Cerebellar nuclear complex (tissue), 1 donor: ENCODE measurements around the gene FAM32A.
A peak's percentile ranks its signal among the peaks of the same experiment; 100 is the strongest.

ENCODE experiments used
- DNase-seq, 2 experiments: peaks; one replicate each; lab custom pipeline; 2025; lab: John Stamatoyannopoulos, UW

Gene FAM32A

GRCh38 chr19:16185123-16185767 lies at the start of gene FAM32A:
TSS of gene FAM32A (plus strand) at chr19:16185410. CDS start at chr19:16185443, 33 bp downstream.
- peak; percentile 53 to 95 for DNase-seq

GRCh38 chr19:16135430-16136127 lies 49.6 kb upstream of the FAM32A start:
- DNase-seq = no peak

GRCh38 chr19:16136185-16136999 lies 48.8 kb upstream of the FAM32A start:
- DNase-seq = no peak

GRCh38 chr19:16139752-16140151 lies 45.5 kb upstream of the FAM32A start:
- DNase-seq = no peak

- no peak for DNase-seq
These were observed 44.2 kb upstream of the FAM32A start for GRCh38 chr19:16141043-16141442.

GRCh38 chr19:16142032-16142580 lies 43.1 kb upstream of the FAM32A start:
- DNase-seq = no peak

GRCh38 chr19:16143399-16144215 lies 41.6 kb upstream of the FAM32A start, which contains the start of gene HSH2D:
TSS of gene HSH2D (plus strand) at chr19:16143685. CDS start at chr19:16148751, 5,066 bp downstream.
- no peak for DNase-seq

GRCh38 chr19:16144216-16144581 lies 41.0 kb upstream of the FAM32A start:
- DNase-seq = no peak

GRCh38 chr19:16146112-16146511 lies 39.1 kb upstream of the FAM32A start:
- DNase-seq = no peak

GRCh38 chr19:16148443-16149229 lies 36.6 kb upstream of the FAM32A start:
- no peak for DNase-seq

- DNase-seq = no peak
These were observed 31.5 kb upstream of the FAM32A start for GRCh38 chr19:16153582-16154336.

- DNase-seq = no peak
These were observed 30.7 kb upstream of the FAM32A start for GRCh38 chr19:16154557-16154956.

GRCh38 chr19:16155128-16155527 lies 30.1 kb upstream of the FAM32A start:
- DNase-seq = no peak

- DNase-seq = no peak
These were observed 28.3 kb upstream of the FAM32A start for GRCh38 chr19:16156904-16157303.

GRCh38 chr19:16157601-16158000 lies 27.6 kb upstream of the FAM32A start:
- DNase-seq = no peak

- no peak for DNase-seq
These were observed 25.6 kb upstream of the FAM32A start for GRCh38 chr19:16159655-16160054.

- DNase-seq = no peak
These were observed 24.7 kb upstream of the FAM32A start for GRCh38 chr19:16160445-16160942.

- DNase-seq = no peak
These were observed 24.2 kb upstream of the FAM32A start for GRCh38 chr19:16160943-16161560.

- DNase-seq = no peak
These were observed 23.4 kb upstream of the FAM32A start for GRCh38 chr19:16161840-16162239.
